NCI-H146 (cell line): ENCODE data around the gene FAM13A.
"Not testable (repeated sequence)": the region's sequence is repeated elsewhere in the genome, so short reads cannot be mapped to it uniquely, and the experiment has no call there.

Source experiments
- DNase-seq: peaks from one replicate; lab custom pipeline; 2025; lab: John Stamatoyannopoulos, UW

The FAM13A gene

GRCh38 chr4:88897752-88898151 lies 159.2 kb downstream of the FAM13A start:
- no peak for DNase-seq

GRCh38 chr4:88897180-88897579 lies 159.8 kb downstream of the FAM13A start:
- no peak for DNase-seq

- DNase-seq = no peak
Observed at GRCh38 chr4:88893961-88894360, 163.0 kb downstream of the FAM13A start.

DNA sequence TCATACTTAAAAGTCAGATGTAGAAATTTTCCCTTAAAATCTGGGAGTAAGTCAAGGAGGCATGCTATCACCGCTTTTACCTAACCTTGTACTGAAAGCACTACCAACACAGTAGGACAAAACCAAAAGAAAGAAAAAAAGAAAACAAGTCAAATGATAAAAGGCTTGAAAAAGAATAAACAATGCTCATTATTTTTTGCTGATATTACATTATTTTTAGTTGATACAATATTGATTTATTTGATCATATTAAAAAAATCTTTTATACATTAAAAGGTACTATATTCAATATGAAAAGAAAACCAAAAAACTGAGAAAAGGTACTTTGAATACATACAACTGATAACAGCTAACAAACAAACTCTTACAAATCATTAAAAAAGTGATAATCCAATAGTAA lies 164.3 kb downstream of the FAM13A start:
- no peak for DNase-seq

DNA sequence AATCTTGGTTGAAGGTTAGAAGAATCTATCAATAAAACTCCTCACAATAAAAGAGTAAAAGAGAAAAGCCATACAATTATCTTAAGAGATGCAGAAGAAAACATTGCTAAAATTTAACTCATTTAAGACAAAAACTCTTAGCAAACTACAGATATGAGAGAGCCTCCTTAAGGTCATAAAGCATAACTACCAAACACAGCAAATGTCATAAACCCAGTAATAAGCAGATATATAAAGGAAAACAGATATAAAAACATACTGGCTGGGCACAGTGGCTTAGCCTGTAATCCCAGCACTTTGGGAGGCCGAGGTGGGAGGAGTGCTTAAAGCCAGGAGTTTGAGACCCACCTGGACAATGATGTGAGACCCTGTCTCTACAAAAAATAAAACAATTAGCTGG lies 165.3 kb downstream of the FAM13A start:
- DNase-seq = no peak

GRCh38 chr4:88887409-88887808 lies 169.6 kb downstream of the FAM13A start:
- DNase-seq = not testable (repeated sequence)

DNA sequence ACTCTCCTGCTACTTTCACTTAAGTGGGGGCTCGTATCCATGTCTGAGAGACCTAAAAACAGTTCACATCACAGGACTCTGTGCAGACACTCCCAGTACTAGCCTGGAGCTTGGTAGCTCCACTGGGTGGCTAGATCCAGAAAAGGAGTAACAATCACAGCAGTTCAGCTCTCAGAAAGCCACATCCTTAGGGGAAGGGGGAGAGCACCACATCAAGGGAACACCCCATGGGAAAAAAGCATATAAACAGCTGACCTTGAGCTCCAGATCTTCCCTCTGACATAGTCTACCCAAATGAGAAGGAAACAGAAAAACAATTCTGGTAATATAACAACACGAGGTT lies 175.8 kb downstream of the FAM13A start:
- DNase-seq = no peak

DNA sequence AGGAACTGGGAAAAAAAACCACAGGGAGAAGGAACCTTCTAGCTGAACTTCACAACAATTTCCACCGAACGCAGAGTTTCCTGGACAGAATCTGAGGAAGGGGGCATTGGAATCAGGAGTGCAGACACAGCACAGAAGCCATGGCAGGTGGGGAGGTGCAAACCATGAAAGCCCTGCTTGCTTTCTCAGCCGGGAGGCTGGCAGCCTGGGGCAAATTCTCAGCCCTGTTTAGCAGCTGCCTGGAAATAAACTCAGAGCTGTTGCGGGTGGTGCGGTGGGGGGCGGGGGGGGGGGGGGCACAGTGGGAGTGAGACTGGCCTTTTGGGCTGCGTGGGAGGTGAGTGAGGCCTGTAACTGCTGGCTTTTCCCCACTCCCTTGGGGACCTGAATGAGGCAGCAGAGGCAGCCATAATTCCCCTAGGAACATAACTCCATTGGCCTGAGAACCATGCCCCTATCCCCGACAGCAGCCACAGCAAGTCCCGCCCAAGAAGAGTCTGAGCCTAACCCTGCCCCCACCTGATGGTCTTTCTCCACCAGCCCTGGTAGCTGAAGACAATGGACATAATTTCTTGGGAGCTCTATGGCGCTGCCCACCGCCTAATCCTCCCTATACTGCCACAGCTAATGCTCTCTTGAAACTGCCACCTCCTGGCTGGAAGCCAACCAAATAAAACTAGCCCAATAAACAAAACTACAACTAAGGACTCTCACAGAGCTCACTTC lies 176.3 kb downstream of the FAM13A start:
- peak; percentile 60 for DNase-seq

DNA sequence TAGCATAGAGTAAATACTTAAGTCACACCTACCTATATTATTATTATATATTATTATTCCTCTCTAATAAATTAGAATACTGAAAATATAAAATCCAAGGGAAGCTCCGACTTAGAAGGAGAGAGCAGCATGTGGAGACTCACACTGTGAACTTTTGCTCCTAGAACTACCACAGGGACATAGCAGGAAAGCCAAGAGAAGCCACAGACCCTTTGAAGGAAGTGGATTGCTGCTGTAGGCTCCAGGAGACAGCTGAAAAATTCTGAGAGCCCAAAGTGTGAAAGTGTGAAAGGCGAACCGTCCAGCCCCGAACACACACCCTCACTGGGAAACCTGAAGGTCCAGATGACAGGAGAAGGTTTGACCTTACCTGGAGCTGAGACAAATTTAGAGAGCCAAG lies 177.0 kb downstream of the FAM13A start:
- no peak for DNase-seq

DNA sequence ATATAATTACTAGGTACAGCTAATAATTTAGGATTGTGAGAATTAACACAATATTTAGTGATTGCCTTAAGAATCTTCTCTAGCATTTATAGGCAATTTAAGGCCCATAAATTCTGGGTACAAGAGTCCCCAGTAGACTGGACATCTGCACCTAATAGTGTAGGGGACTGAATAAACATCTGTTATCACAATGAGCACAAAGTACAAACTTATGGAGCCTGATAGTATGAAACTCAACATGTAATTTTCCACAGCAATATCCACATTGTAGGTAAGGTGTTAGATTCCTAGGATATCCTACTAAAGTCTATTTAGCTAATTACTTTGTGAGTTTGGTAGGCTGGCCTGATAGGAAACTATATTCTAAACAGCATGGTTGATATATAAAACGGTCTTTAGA lies 178.3 kb downstream of the FAM13A start:
- DNase-seq = no peak

GRCh38 chr4:88870428-88870827 lies 186.6 kb downstream of the FAM13A start:
- DNase-seq = no peak

DNA sequence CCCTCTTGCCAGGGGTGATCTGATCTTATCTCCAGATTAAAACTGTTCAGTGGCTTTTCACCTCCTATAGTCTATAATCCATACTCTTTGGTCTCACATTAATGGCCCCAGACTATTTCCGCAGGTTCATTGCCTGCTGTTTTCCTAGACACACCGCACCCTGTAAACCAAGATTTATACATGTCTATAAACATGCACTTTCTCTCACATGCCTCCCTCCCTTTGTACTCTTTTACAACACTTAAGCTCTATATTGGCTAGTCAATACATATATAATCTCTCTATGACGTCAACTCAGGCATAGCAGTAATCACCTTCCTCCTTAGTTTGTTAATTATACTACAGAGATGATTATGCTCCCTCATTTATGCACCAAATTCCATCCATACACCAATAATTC lies 188.5 kb downstream of the FAM13A start:
- no peak for DNase-seq

GRCh38 chr4:88866862-88867550 lies 190.0 kb downstream of the FAM13A start:
- DNase-seq = peak; percentile 57

DNA sequence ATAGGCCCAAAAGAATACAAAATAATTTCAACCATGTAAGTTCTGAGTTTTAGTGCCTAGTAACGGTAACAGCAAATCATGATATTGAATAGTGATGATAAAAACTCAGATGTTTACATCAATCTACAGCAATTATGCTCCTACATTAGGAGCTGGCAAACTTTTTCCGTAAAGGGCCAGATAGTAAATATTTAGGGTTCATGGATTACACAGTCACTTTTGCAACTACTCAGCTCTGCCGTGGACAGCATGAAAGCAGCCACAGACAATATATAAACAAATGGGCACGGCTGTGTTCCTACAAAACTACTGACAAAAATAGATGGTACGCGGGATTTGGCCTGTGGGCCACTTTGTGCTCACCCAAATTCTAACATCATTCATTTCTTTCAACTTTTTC lies 191.5 kb downstream of the FAM13A start:
- DNase-seq = no peak

DNA sequence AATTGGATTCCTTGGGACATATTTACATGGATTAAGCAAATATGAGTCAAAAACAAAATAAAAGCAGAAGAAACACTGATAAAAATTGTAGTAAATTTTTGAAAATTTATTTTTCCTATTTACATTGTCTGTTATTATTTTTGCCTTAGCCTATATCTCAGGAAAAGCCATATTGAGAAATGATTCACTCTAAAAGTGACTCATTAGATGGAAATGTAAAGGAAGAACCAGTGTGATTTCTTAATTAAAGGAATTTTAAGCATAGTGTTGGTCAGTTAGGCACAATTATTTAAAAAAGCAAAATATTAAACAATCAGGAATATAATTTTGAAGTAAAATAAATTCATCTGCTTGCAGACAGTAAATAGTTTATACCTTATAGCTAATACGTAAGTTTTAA lies 191.9 kb downstream of the FAM13A start:
- DNase-seq = no peak

DNA sequence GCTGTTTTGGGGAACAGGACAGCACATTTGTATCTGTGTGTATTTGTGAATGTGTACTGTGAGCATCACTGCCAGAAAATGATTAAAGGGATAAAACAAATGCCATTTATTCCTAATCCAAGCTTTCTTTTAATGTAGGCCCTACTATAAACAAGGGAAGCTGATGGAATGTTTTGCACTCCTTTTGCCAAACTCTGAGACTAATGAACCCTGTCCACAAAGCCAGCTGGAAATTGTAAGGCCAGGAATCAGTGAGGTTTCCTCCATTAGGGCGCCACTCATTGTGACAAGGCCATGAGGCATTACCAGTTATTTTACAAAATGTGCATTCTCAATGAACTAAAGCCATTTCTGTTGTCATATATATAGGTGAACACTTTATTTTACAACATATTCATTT lies 196.4 kb downstream of the FAM13A start:
- DNase-seq = no peak

DNA sequence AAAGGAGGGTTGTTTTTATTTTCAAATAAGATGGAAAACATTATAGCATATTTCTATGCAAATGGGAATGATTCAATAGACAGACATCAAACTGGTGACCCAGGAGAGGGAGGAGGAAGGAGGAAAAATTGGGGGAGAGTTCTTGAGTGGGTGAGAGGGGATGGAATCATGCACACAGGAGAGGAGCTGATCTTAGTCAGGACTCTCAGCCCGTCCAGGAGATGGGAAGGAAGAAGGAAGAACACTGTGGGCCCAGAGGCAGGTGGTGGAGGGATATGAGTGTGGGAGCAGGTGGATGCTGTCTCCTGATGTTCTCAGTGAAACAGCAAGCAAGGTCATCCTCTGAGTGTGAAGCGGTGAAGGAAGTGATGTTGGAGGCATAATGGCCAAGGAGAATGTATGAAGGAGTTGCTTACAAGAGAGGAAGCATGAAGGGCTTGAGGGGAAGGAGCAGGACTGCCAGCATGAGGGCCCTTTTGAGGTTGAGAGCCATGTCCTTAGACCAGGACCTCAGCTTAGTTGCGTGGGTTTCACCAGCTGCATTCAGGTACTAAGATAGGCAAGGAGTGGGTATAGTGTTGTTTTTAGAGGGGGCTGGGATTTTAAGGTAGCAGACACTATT lies 197.7 kb downstream of the FAM13A start:
- no peak for DNase-seq

- no peak for DNase-seq
Observed at GRCh38 chr4:88858752-88859151, 198.2 kb downstream of the FAM13A start.

GRCh38 chr4:88857588-88857987 lies 199.4 kb downstream of the FAM13A start:
- no peak for DNase-seq

DNA sequence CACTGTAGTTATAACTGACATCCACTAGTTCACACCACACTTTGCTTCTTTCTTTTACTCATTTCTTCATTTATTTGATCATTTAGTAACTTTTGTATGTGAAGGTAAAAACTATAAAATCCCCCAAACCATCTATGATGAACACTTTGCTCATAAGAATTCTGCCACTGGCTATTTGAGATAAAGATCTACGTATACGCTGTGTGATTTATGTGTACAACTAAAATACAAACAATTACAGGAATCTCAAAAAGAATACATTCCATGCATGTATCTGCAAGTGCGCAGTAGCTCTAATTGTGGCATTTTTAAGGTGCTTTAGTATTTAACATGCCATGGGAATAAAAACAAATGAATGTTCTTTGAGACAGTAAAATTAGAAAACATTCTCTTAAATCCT lies 202.5 kb downstream of the FAM13A start:
- DNase-seq = no peak

GRCh38 chr4:88853583-88853982 lies 203.4 kb downstream of the FAM13A start:
- not testable (repeated sequence) for DNase-seq

DNA sequence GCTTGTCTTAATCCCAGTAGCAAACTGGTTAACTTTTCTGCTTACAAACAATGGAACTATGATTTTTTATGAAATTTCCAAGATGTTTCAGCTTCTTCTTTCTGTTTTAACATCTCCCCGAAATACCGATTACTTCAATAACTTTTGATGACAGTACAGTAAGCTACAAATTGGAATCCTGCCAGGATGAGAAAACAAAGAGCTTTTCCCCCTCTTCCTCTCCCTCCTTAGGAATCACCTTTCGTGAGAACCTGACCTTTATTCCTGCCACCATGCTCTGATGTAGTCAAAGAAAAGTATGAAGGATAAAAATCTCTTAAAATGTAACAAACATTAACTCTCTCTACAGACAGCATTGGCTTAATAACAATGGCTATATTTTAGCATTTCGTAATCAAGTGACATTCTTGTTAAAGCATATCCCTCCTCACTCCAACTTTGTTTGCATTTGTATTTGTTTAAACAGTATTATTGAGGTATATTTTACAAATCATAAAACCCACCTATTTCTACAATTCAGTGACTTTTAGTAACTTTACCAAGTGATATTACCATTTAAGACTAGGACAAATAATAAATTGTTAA lies 210.7 kb downstream of the FAM13A start:
- DNase-seq = no peak

- DNase-seq = peak; percentile 22
Observed at GRCh38 chr4:88843067-88843685, 213.8 kb downstream of the FAM13A start.
